Anterior cingulate cortex (tissue), 58 donors: ENCODE measurements around the gene OSBPL6.
"Not testable (repeated sequence)": the region's sequence is repeated elsewhere in the genome, so short reads cannot be mapped to it uniquely, and the experiment has no call there.

Source experiments
- DNase-seq, 58 donors: peaks; one replicate each; lab custom pipeline; 2025; lab: John Stamatoyannopoulos, UW

OSBPL6 gene

DNA sequence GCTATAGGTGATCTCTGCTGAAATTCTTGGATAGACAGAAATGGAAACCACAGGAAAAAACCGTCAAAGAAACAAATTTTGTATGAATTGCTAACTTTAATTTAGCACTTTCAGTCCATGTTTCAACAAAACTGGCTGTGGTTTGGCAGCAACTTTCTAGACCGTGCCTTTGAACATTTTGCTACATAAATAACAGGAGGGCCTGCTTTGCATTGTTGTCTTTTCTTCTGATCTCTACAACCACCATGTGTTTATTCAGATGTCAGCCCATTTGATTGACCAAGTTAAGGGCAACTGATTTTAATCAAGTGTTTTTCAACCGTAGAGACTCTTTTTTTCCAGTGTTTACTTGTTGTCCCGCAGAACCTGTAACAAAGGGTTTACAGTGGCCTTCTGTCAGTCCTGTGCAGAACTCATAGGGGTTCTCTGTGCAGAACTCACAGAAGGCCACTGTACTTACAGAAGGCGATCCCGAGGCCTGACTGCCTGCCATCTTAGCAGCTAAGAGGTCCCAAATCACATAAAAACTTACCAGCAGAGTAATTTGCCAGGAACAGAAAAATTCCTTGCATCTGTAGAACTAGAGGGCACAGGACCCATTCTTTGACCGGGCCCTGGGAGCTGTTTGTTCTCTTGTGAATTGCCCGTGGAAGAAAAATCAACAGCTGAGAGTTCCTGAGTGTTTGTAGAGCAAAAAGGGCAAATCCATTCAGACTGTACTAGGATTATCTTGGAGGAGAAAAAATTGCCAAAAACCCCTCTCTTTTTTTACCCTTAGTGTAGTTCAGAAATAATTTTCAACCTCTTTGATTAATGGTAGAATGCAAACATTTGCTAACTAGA lies 136.1 kb downstream of the OSBPL6 start:
- no peak for DNase-seq

DNA sequence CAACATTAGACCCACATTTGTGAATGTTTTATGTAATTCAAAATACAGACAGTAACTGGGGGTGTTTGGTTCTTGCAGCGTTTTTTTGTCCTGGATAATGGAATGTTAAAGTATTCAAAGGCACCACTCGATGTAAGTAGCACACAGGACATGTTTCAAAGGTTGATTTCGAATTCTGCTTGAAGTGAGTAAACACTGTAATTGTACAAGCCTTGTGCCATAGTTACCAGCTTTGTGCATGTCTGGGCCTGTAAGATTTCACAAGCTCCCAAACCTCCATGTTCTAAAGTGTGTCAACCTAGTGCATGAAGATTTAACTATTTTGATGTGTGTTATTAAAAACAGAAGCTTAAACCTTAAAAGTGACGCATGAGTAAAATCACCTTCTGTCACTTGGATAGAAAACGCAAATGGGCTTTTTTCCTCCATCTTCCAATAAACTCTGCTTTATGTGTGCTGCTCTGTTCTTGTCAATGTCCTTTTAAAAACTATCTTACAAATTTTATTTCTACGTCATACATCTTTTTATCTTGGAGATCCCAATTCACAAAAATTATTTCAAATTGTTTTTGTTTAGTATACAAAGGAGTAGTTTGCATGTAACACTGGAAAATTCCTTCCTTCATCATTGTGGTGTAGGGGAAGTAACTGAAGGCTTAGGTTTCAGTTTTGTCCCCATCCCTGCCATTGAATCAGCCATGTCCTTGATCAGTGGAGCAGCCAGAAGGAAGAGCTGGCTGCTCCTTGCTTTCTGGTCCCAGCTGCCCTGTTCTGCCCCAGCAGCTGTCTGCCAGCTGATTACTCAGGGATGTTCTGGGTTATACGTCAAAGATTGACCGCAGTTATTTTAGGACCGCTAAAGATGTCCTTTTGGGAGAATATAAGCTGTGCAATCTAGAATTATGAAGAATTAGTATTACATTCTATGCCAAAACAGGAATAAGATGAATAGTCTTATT lies 137.4 kb downstream of the OSBPL6 start:
- no peak for DNase-seq

DNA sequence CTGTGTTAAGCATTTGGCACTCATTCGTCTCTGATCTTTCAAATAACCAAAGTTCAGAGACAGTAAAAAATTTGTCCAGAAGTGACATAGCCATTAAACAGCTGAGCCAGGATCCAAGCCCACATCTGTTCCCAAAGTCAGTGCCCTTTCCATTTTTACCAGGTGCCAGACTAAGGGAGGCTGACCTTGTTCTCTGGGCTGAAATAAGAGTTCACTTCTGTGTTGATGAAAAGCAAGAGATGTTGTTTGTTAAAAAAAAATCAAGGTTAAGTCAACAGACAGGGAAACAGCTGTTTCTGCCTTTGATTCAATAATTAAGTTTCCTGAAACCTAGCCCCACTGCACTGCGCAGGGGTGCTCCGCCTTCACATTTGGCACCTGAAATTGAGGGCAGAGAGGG lies 139.5 kb downstream of the OSBPL6 start:
- DNase-seq = no peak

DNA sequence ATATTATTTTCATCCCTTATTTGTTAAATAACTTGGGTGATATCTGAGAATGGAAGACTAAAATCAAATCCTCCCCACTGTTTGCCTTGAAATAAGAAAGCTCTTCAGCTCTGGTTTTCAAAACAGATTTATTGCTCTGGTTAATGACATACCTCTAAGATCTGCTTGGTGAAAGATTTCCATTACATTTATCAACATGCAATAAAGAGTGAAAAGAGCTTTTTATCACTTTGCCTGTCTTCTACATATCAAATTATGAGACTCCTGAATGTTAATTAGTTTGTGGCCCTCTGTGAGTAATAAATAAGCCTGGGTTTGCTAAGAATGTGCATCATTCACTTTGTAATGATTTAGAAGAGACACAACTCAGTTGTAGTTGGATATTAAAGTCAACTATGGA lies 140.9 kb downstream of the OSBPL6 start:
- no peak for DNase-seq

GRCh38 chr2:178344121-178344520 lies 149.8 kb downstream of the OSBPL6 start:
- no peak for DNase-seq

GRCh38 chr2:178345951-178346350 lies 151.6 kb downstream of the OSBPL6 start:
- no peak for DNase-seq

GRCh38 chr2:178350051-178350450 lies 155.7 kb downstream of the OSBPL6 start:
- no peak for DNase-seq

DNA sequence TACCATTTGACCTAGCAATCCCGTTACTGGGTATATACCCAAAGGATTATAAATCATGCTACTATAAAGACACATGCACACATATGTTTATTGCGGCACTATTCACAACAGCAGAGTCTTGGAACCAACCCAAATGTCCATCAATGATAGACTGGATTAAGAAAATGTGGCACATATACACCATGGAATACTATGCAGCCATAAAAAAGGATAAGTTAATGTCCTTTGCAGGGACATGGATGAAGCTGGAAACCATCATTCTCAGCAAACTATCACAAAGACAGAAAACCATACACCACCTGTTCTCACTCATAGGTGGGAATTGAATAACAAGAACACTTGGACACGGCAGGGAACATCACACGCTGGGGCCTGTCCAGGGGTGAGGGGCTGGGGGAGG lies 163.4 kb downstream of the OSBPL6 start:
- DNase-seq = not testable (repeated sequence)

DNA sequence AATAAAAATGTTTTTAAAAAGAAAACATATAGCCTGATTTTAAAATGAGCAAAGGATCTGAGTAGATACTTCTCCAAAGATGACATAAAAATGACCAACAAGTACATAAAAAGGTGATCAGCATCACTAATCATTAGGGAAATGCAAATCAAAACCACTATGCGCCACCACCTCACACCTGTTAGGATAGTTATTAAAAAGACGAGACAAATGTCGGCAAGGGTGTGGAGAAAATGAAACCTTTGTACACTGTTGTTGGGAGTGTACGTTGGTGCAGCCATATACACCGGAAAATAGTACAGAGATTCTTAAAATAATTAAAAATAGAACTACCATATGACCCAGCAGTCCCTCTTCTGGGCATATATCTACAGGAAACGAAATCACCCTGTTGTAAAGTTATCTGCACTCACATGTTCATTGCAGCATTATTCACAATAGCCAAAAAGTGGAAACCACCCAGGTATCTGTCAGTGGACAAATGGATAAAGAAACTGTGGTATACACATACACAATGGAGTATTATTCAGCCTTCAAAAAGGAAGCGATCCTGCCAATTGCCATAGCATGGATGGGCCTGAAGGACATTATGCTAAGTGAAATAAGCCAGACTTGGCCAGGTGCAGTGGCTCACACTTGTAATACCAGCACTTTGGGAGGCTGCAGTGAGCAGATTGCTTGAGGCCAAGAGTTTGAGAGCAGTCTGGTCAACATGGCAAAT lies 165.0 kb downstream of the OSBPL6 start:
- no peak for DNase-seq

- no peak for DNase-seq
Observed at GRCh38 chr2:178361588-178361987, 167.3 kb downstream of the OSBPL6 start.

- DNase-seq = no peak
Observed at GRCh38 chr2:178363252-178363651, 168.9 kb downstream of the OSBPL6 start.

DNA sequence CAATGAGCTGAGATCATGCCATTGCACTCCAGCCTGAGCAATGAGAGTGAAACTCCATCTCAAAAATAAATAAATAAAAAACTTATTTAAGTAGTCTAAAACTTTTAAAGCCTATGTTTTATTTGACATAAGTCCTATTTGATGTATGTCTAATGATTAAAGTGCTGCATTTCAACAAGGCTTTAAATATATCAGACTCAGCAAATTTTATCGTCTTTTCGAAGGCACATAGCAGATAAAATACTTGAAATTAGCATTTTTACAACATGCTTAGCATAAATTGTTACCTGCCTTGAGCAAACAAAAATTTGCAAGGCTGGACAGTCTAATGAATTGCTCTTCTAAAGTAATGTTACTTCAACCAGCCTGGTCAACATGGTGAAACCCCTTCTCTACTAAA lies 170.8 kb downstream of the OSBPL6 start:
- DNase-seq = no peak

- no peak for DNase-seq
Observed at GRCh38 chr2:178366412-178366811, 172.1 kb downstream of the OSBPL6 start.

- DNase-seq = no peak
Observed at GRCh38 chr2:178367344-178367743, 173.0 kb downstream of the OSBPL6 start.

- DNase-seq = no peak
Observed at GRCh38 chr2:178374865-178375264, 180.6 kb downstream of the OSBPL6 start.

DNA sequence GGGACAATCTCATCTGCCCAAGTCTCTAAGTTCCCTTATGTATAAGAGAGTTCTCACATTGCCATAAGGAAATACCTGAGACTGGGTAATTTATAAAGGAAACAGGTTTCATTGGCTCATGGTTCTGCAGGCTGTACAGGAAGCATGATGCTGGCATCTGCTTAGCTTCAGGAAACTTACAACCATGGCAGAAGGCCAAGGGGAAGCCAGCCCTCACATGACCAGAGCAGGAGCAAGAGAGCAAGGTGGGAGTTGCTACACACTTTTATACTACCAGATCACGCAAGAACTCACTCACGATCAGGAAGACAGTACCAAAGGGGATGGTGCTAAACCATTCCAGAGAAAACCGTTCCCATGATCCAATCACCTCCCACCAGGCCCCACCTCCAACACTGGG lies 182.7 kb downstream of the OSBPL6 start:
- no peak for DNase-seq

DNA sequence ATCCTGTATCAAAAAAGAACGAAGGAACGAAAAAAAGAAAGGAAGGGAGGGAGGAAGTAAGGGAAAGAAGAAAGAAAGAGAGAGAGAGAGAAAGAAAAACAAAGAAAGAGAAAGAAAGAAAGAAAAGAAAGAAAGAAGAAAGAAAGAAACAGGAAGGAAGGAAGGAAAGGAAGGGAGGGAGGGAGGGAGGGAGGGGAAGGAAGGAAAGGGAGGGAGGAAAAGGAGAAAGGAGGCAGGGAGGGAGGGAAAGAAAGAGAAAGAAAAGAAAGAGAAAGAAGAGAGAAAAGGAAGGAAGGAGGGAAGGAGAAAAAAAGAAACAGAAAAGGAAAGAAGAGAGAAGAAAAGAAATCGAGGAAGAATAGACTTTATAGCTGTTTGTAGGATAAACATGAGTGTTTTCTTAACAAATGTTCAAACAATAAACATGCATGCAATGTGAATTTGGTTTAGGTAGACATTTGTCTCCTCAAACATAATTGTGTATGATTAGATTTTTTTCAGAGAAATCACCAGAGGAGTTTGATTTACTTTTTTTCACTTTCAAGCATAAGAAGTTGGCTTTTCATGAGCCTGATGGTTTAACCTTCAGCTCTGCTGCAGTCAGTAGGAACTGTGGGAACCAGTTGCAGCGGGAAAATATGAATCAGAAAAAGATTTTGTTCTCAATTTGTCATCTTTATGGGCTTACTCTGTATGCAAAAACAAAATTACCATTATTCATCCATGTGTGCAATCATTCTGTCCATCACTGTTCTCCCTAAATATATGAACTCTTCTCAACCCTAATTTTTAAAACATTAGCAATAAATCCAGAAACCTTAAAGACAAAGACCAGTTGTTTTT lies 185.1 kb downstream of the OSBPL6 start:
- no peak for DNase-seq

DNA sequence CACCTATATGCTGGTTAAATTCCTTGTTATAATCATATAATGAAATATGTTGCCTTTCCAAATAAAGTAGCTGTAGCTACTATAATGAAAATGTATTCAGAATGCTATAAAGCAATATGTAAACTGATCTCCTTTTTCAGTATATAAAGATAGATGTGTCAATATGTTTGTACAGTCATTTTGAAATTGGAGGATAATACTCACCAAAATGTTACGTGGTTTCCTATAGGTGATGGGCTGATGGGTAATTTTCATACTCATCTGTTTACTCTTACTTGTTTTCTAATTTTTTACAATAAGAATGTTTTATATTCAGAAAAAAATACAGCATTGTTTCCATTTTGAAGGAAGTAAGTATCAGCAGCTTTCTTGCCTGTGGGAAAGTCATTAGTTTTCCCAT lies 186.5 kb downstream of the OSBPL6 start:
- DNase-seq = no peak

DNA sequence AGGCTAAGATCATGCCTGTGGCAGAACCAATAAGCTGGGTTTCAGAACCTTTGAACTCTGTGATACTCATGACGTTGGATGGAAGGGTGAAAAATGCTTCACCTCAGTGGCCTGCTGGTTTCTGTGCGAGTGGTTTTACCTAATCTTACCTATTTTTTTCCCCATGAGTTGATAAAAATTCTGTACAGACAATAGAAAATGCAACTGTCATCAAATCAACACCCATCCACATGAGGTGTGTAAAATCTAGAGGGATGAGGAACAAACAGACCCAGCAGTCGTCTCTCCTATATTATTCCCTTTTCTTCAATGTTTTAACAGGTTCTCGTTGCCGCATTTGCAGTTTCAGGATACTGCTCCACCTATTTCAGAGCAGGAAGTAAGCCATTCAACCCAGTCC lies 189.4 kb downstream of the OSBPL6 start:
- DNase-seq = no peak

DNA sequence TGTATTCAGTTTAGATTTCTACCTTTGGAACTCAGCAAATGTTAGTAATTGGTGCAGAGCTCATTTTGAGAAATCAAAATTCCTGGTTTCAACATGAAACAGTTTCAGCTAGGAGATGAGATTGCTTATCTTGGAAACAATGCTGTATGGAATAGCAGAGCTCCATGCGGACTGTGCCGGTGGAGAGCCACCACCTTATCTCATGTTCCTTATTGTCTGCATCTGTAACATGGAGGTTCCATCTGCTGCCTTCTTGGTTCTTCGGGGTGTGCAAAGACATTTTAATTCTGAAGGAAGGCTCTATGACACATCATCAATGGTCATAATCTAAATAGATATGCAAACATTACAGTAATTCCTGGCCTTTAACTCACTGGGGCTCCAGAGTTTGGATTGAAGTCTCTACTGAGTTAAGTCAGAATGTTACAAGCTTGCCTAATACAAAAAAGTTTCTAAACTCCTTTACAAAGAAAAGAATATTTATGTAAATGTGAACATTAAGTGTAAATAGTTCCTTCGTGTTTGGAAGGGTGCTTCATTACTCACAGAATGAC lies 191.4 kb downstream of the OSBPL6 start:
- DNase-seq = no peak
